A673 (cell line): ENCODE data around the gene ERMAP.

Experiments used
- EZH2 ChIP-seq: fragments of 200-600 bp; sonication (generic); IDR thresholded peaks from 2 replicates; pipeline ENCODE4 v1.6.1; 2017; ENCODE audit warnings: borderline replicate concordance, low read depth, mild to moderate bottlenecking, mixed read lengths, antibody characterized with exemption, low read length; ENCODE audit not compliant: poor library complexity, severe bottlenecking
- TF ChIP-seq, protein P1 (sequence below): fragments of 300-800, 200-600 bp; sonication (generic); conservative IDR thresholded peaks from 2 replicates; pipeline ENCODE4 v1.5.1; 2017; ENCODE audit warnings: low read depth, mild to moderate bottlenecking, antibody characterized with exemption, low read length, moderate library complexity, mixed read lengths

DNA sequence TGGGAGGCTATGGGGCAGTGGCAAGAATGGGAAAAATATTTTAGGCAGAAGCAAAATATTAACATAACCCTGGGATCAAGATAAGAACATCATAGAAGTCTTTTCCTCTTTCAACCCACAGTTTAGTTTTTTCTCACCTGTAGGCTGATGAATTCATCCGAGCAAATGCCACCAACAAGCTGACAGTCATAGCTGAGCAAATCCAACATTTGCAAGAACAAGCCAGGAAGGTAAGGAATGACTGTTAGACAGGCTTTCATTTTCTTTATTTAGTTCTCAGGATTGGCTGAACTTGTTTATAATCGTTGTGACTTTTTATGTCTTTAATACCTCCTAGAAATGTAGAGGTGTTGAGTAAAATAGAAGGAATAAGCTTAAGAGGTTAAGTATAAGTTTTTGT, 43.5 kb upstream of the ERMAP start:
- TF ChIP-seq, protein P1, sequence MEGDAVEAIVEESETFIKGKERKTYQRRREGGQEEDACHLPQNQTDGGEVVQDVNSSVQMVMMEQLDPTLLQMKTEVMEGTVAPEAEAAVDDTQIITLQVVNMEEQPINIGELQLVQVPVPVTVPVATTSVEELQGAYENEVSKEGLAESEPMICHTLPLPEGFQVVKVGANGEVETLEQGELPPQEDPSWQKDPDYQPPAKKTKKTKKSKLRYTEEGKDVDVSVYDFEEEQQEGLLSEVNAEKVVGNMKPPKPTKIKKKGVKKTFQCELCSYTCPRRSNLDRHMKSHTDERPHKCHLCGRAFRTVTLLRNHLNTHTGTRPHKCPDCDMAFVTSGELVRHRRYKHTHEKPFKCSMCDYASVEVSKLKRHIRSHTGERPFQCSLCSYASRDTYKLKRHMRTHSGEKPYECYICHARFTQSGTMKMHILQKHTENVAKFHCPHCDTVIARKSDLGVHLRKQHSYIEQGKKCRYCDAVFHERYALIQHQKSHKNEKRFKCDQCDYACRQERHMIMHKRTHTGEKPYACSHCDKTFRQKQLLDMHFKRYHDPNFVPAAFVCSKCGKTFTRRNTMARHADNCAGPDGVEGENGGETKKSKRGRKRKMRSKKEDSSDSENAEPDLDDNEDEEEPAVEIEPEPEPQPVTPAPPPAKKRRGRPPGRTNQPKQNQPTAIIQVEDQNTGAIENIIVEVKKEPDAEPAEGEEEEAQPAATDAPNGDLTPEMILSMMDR = no peak
- no peak for TF ChIP-seq EZH2
